Neuron (in vitro differentiated cells): ENCODE measurements around the gene P3R3URF.

Experiments
- H2AFZ ChIP-seq: one replicate; pipeline ENCODE4 v1.6.1; 2013; ENCODE audit warnings: low read depth, mild to moderate bottlenecking, inconsistent platforms, low read length, moderate library complexity
- H3K27me3 ChIP-seq: one replicate; pipeline ENCODE4 v1.6.1; 2013; ENCODE audit warnings: low read length; ENCODE audit not compliant: insufficient read depth
- H3K36me3 ChIP-seq: one replicate; pipeline ENCODE4 v1.6.1; 2013; ENCODE audit warnings: low read length; ENCODE audit not compliant: insufficient read depth
- H3K4me1 ChIP-seq: one replicate; pipeline ENCODE4 v1.6.1; 2013; ENCODE audit warnings: low read length; ENCODE audit not compliant: insufficient read depth
- H3K4me3 ChIP-seq: 2 replicates; pipeline ENCODE4 v1.5.1; 2013; ENCODE audit warnings: mild to moderate bottlenecking, low read length, moderate library complexity
- H3K9me3 ChIP-seq: one replicate; pipeline ENCODE4 v1.6.1; 2013; ENCODE audit warnings: low read length

The P3R3URF gene

GRCh38 chr1:46205141-46205540, 28.9 kb upstream of the P3R3URF start:
- Histone ChIP-seq H2AFZ (no peak overlapping the region), H3K27me3 (no peaks in the 10 kb centered on the region), H3K9me3 (no peaks in the 10 kb centered on the region), H3K4me1 (peaks cover 13% of the 10 kb centered on the region), H3K4me3 (no peak overlapping the region), H3K36me3 (no peaks in the 10 kb centered on the region)

- Histone ChIP-seq H3K9me3 (no peaks in the 10 kb centered on the region), H3K27me3 (no peaks in the 10 kb centered on the region), H3K36me3 (no peaks in the 10 kb centered on the region), H2AFZ (no peak overlapping the region), H3K4me3 (no peak overlapping the region), H3K4me1 (peaks cover 13% of the 10 kb centered on the region)
Measured at GRCh38 chr1:46204406-46204742, 28.1 kb upstream of the P3R3URF start.

- peak overlapping the region; percentile 62 for H3K4me3 ChIP-seq
- no peaks in the 10 kb centered on the region for H3K27me3 ChIP-seq
- H3K9me3 ChIP-seq: no peaks in the 10 kb centered on the region
- no peaks in the 10 kb centered on the region for H3K36me3 ChIP-seq
- peak overlapping the region; percentile 73 for H2AFZ ChIP-seq
- H3K4me1 ChIP-seq: peaks cover 13% of the 10 kb centered on the region
Measured at GRCh38 chr1:46203738-46204405, 27.6 kb upstream of the P3R3URF start.

- H3K4me3 ChIP-seq: no peak overlapping the region
- no peak overlapping the region for H2AFZ ChIP-seq
- no peaks in the 10 kb centered on the region for H3K9me3 ChIP-seq
- peaks cover 16% of the 10 kb centered on the region for H3K36me3 ChIP-seq
- peaks cover 10% of the 10 kb centered on the region for H3K4me1 ChIP-seq
- H3K27me3 ChIP-seq: no peaks in the 10 kb centered on the region
Measured at GRCh38 chr1:46199233-46199749, 23.0 kb upstream of the P3R3URF start.

- peaks cover 23% of the 10 kb centered on the region for H3K36me3 ChIP-seq
- H3K27me3 ChIP-seq: no peaks in the 10 kb centered on the region
- peak within 1 kb of the TSS; percentile 70 for H3K4me3 ChIP-seq
- H3K4me1 ChIP-seq: peaks cover 6% of the 10 kb centered on the region
- H2AFZ ChIP-seq: peak within 1 kb of the TSS; percentile 71
- H3K9me3 ChIP-seq: no peaks in the 10 kb centered on the region
Measured at GRCh38 chr1:46197964-46198811, 21.9 kb upstream of the P3R3URF start, which contains the start of gene POMGNT1. Gene POMGNT1 (minus strand): TSS chr1:46198434. CDS start chr1:46197821, 613 bp downstream.

- H3K4me3 ChIP-seq: peak overlapping the region; percentile 61
- H3K9me3 ChIP-seq: no peaks in the 10 kb centered on the region
- no peaks in the 10 kb centered on the region for H3K27me3 ChIP-seq
- H2AFZ ChIP-seq: no peak overlapping the region
- H3K4me1 ChIP-seq: peaks cover 4% of the 10 kb centered on the region
- H3K36me3 ChIP-seq: peaks cover 29% of the 10 kb centered on the region
Measured at GRCh38 chr1:46197560-46197963, 21.3 kb upstream of the P3R3URF start.

- Histone ChIP-seq H3K36me3 (peaks cover 38% of the 10 kb centered on the region), H3K4me3 (no peak overlapping the region), H3K4me1 (peaks cover 3% of the 10 kb centered on the region), H3K27me3 (no peaks in the 10 kb centered on the region), H3K9me3 (no peaks in the 10 kb centered on the region), H2AFZ (no peak overlapping the region)
Measured at GRCh38 chr1:46196609-46197008, 20.3 kb upstream of the P3R3URF start.

GRCh38 chr1:46194641-46195193, 18.4 kb upstream of the P3R3URF start:
- H3K9me3 ChIP-seq: no peaks in the 10 kb centered on the region
- H3K4me1 ChIP-seq: peaks cover 3% of the 10 kb centered on the region
- no peak overlapping the region for H2AFZ ChIP-seq
- peaks cover 46% of the 10 kb centered on the region for H3K36me3 ChIP-seq
- H3K4me3 ChIP-seq: no peak overlapping the region
- no peaks in the 10 kb centered on the region for H3K27me3 ChIP-seq

- Histone ChIP-seq H3K4me1 (peaks cover 3% of the 10 kb centered on the region), H3K9me3 (no peaks in the 10 kb centered on the region), H3K27me3 (no peaks in the 10 kb centered on the region), H3K4me3 (no peak overlapping the region), H2AFZ (no peak overlapping the region), H3K36me3 (peaks cover 52% of the 10 kb centered on the region)
Measured at GRCh38 chr1:46193984-46194570, 17.8 kb upstream of the P3R3URF start.

- no peaks in the 10 kb centered on the region for H3K4me1 ChIP-seq
- H3K36me3 ChIP-seq: peaks cover 56% of the 10 kb centered on the region
- H2AFZ ChIP-seq: no peak overlapping the region
- no peak overlapping the region for H3K4me3 ChIP-seq
- no peaks in the 10 kb centered on the region for H3K9me3 ChIP-seq
- H3K27me3 ChIP-seq: no peaks in the 10 kb centered on the region
Measured at GRCh38 chr1:46193285-46193684, 17.0 kb upstream of the P3R3URF start.

- no peaks in the 10 kb centered on the region for H3K27me3 ChIP-seq
- no peaks in the 10 kb centered on the region for H3K4me1 ChIP-seq
- H3K36me3 ChIP-seq: peaks cover 61% of the 10 kb centered on the region
- no peak overlapping the region for H3K4me3 ChIP-seq
- H2AFZ ChIP-seq: no peak overlapping the region
- no peaks in the 10 kb centered on the region for H3K9me3 ChIP-seq
Measured at GRCh38 chr1:46192171-46192570, 15.9 kb upstream of the P3R3URF start.

GRCh38 chr1:46191033-46191701, 14.9 kb upstream of the P3R3URF start:
- Histone ChIP-seq H3K27me3 (no peaks in the 10 kb centered on the region), H3K36me3 (peaks cover 64% of the 10 kb centered on the region), H3K9me3 (no peaks in the 10 kb centered on the region), H3K4me1 (no peaks in the 10 kb centered on the region), H2AFZ (no peak overlapping the region), H3K4me3 (no peak overlapping the region)
